CD4-positive, alpha-beta memory T cell (primary cell): Measurements from ENCODE around the gene SLC6A18. TPM values are rescaled to one million over a fixed set of nuclear protein-coding genes. Genes with fewer than 3 reads are reported as not detected.

Source experiments
- CTCF ChIA-PET: fragments of 350-600 bp; sonication (Branson Sonifier 250); formaldehyde crosslinking; loops from one replicate; lab custom pipeline; 2021; ENCODE audit warnings: inconsistent platforms; ENCODE audit not compliant: partially characterized antibody; lab: Charles Lee
- POLR2A ChIA-PET: fragments of 350-600 bp; sonication (Branson Sonifier 250); formaldehyde crosslinking; loops from one replicate; lab custom pipeline; 2021; ENCODE audit not compliant: partially characterized antibody; lab: Charles Lee
- DNase-seq, 5 donors: peaks; one replicate each; pipeline versions ENCODE4 v3.0.0 to v3.0.0-alpha.2; 2020 to 2022; ENCODE audit warnings: mixed read lengths in 1 of 5
- H3K27ac ChIP-seq: one replicate; pipeline ENCODE4 v1.7.0; 2013; ENCODE audit warnings: low read depth, low read length
- H3K27me3 ChIP-seq: 2 replicates; pipeline ENCODE4 v1.7.0; 2013; ENCODE audit warnings: mild to moderate bottlenecking, low read length, moderate library complexity; ENCODE audit not compliant: insufficient read depth
- H3K36me3 ChIP-seq: 2 replicates; pipeline ENCODE4 v1.7.0; 2013; ENCODE audit warnings: mild to moderate bottlenecking, low read length, moderate library complexity; ENCODE audit not compliant: insufficient read depth
- H3K4me1 ChIP-seq: 2 replicates; pipeline ENCODE4 v1.7.0; 2013; ENCODE audit warnings: mild to moderate bottlenecking, low read length, moderate library complexity; ENCODE audit not compliant: insufficient read depth
- H3K4me3 ChIP-seq, 2 donors: one replicate each; pipeline ENCODE4 v1.7.0; 2013; ENCODE audit warnings: low read length in 2 of 2, mild to moderate bottlenecking in 1 of 2
- H3K9me3 ChIP-seq, 2 donors: one replicate each; pipeline ENCODE4 v1.7.0; 2013; ENCODE audit warnings: low read length in 2 of 2, control low read depth in 1 of 2; ENCODE audit not compliant: control insufficient read depth in 1 of 2
- H3K27ac Mint-ChIP-seq, 7 donors: one replicate each; pipeline ENCODE4 v1.8.0; 2020 to 2021; ENCODE audit warnings: mixed read lengths in 7 of 7, mild to moderate bottlenecking in 6 of 7, inconsistent platforms in 3 of 7, moderate library complexity in 3 of 7
- H3K27me3 Mint-ChIP-seq, 2 donors: one replicate each; pipeline ENCODE4 v1.8.0; 2020 to 2021; ENCODE audit warnings: mixed read lengths in 2 of 2
- H3K36me3 Mint-ChIP-seq, 2 donors: one replicate each; pipeline ENCODE4 v1.8.0; 2020 to 2021; ENCODE audit warnings: mixed read lengths in 2 of 2, inconsistent platforms in 1 of 2, mild to moderate bottlenecking in 1 of 2
- H3K4me1 Mint-ChIP-seq, 4 donors: one replicate each; pipeline ENCODE4 v1.8.0; 2020 to 2021; ENCODE audit warnings: mixed read lengths in 4 of 4, mild to moderate bottlenecking in 1 of 4
- H3K4me3 Mint-ChIP-seq, 8 donors: one replicate each; pipeline ENCODE4 v1.8.0; 2020 to 2021; ENCODE audit warnings: mixed read lengths in 8 of 8, mild to moderate bottlenecking in 7 of 8, moderate library complexity in 6 of 8, inconsistent platforms in 3 of 8
- H3K9me3 Mint-ChIP-seq, 8 donors: one replicate each; pipeline ENCODE4 v1.8.0; 2020 to 2021; ENCODE audit warnings: mixed read lengths in 8 of 8, mild to moderate bottlenecking in 5 of 8, inconsistent platforms in 3 of 8, moderate library complexity in 1 of 8
- intact Hi-C: fragments of 100-400 bp; cut with micrococcal nuclease; formaldehyde crosslinking; loops from one replicate; pipeline ENCODE4 v1.15.1; 2023
- polyA plus RNA-seq, 2 donors: library from polyadenylated mRNA; unstranded; fragments of 300-500 nt; fragmentation: Illumina TruSeq; gene quantifications; one replicate each; pipeline ENCODE4 v1.2.3, GENCODE V29; 2021
- total RNA-seq, 2 experiments: library from RNA; stranded (reverse); gene quantifications; one replicate each; pipeline ENCODE4 v1.2.3, GENCODE V29; 2021

The SLC6A18 gene
- total RNA-seq = not detected
- polyA plus RNA-seq = not detected

GRCh38 chr5:1225081-1225480, at the start of gene SLC6A18:
SLC6A18 (plus strand) TSS chr5:1225381; CDS start chr5:1225478, 97 bp downstream.
- H3K27me3 ChIP-seq = no peaks in the 10 kb centered on the region
- H3K9me3 ChIP-seq = no peaks in the 10 kb centered on the region
- no peaks in the 10 kb centered on the region for H3K36me3 Mint-ChIP-seq
- ChIA-PET CTCF (no interaction called here), POLR2A (no interaction called here)
- no peak within 1 kb of the TSS for H3K4me3 Mint-ChIP-seq
- H3K27me3 Mint-ChIP-seq = peaks cover 2 to 5% of the 10 kb centered on the region in 2 donors
- no peaks in the 10 kb centered on the region for H3K36me3 ChIP-seq
- peaks cover 0 to 5% (median under 1%) of the 10 kb centered on the region in 4 donors for H3K4me1 Mint-ChIP-seq
- no peaks in the 10 kb centered on the region for H3K9me3 Mint-ChIP-seq
- H3K4me1 ChIP-seq = no peaks in the 10 kb centered on the region
- intact Hi-C loops = no loop called here
- H3K4me3 ChIP-seq = no peak within 1 kb of the TSS
- no peak within 1 kb of the TSS for H3K27ac ChIP-seq
- DNase-seq = no peak
- H3K27ac Mint-ChIP-seq = no peak within 1 kb of the TSS

- no peak for DNase-seq
- intact Hi-C loops = no loop called here
- H3K27me3 ChIP-seq = no peaks in the 10 kb centered on the region
- ChIA-PET CTCF (interaction anchor here (1.2 to 2.6 kb wide), 2 partner anchors 252 to 469 kb away, joined by 3 to 17 read pairs; no protein-coding TSS in a partner anchor), POLR2A (no interaction called here)
- no peak overlapping the region for H3K4me3 ChIP-seq
- H3K4me3 Mint-ChIP-seq = no peak overlapping the region
- H3K36me3 ChIP-seq = no peaks in the 10 kb centered on the region
- no peak overlapping the region for H3K27ac Mint-ChIP-seq
- H3K27ac ChIP-seq = no peak overlapping the region
- no peaks in the 10 kb centered on the region for H3K36me3 Mint-ChIP-seq
- H3K9me3 Mint-ChIP-seq = no peaks in the 10 kb centered on the region
- peaks cover 0 to 3% of the 10 kb centered on the region in 2 donors for H3K27me3 Mint-ChIP-seq
- no peaks in the 10 kb centered on the region for H3K4me1 ChIP-seq
- H3K9me3 ChIP-seq = no peaks in the 10 kb centered on the region
- H3K4me1 Mint-ChIP-seq = peaks cover 0 to 8% (median 5%) of the 10 kb centered on the region in 4 donors
Measured at GRCh38 chr5:1175801-1176472, 49.2 kb upstream of the SLC6A18 start.

- Histone ChIP-seq H3K27ac (no peak overlapping the region), H3K9me3 (no peaks in the 10 kb centered on the region), H3K27me3 (no peaks in the 10 kb centered on the region), H3K36me3 (no peaks in the 10 kb centered on the region), H3K4me1 (no peaks in the 10 kb centered on the region), H3K4me3 (no peak overlapping the region)
- H3K9me3 Mint-ChIP-seq = no peaks in the 10 kb centered on the region
- H3K4me1 Mint-ChIP-seq = peaks cover 0 to 7% (median 4%) of the 10 kb centered on the region in 4 donors
- H3K36me3 Mint-ChIP-seq = no peaks in the 10 kb centered on the region
- no peak overlapping the region for H3K4me3 Mint-ChIP-seq
- ChIA-PET POLR2A (no interaction called here), CTCF (interaction anchor here (2.6 kb wide), 1 partner anchor 468 kb away, joined by 17 read pairs; no protein-coding TSS in a partner anchor)
- no peak for DNase-seq
- intact Hi-C loops = no loop called here
- no peaks in the 10 kb centered on the region for H3K27me3 Mint-ChIP-seq
- no peak overlapping the region for H3K27ac Mint-ChIP-seq
Measured at GRCh38 chr5:1176473-1177391, 48.4 kb upstream of the SLC6A18 start.

- intact Hi-C loops = no loop called here
- no peak overlapping the region for H3K27ac ChIP-seq
- ChIA-PET POLR2A (no interaction called here), CTCF (no interaction called here)
- H3K4me1 Mint-ChIP-seq = peaks cover 0 to 3% (median 3%) of the 10 kb centered on the region in 4 donors
- no peaks in the 10 kb centered on the region for H3K9me3 ChIP-seq
- H3K27me3 Mint-ChIP-seq = no peaks in the 10 kb centered on the region
- peaks cover 0 to 1% (median 0%) of the 10 kb centered on the region in 8 donors for H3K9me3 Mint-ChIP-seq
- DNase-seq = no peak
- H3K4me3 Mint-ChIP-seq = no peak overlapping the region
- no peaks in the 10 kb centered on the region for H3K27me3 ChIP-seq
- H3K4me3 ChIP-seq = no peak overlapping the region
- H3K27ac Mint-ChIP-seq = peak overlapping the region in 1 of 7 donors; percentile 24
- H3K36me3 Mint-ChIP-seq = no peaks in the 10 kb centered on the region
- no peaks in the 10 kb centered on the region for H3K36me3 ChIP-seq
- H3K4me1 ChIP-seq = no peaks in the 10 kb centered on the region
Measured at GRCh38 chr5:1177826-1178528, 47.2 kb upstream of the SLC6A18 start.

- no peaks in the 10 kb centered on the region for H3K27me3 ChIP-seq
- H3K9me3 ChIP-seq = no peaks in the 10 kb centered on the region
- no peak overlapping the region for H3K4me3 ChIP-seq
- no peaks in the 10 kb centered on the region for H3K36me3 ChIP-seq
- intact Hi-C loops = no loop called here
- no peak overlapping the region for H3K27ac ChIP-seq
- ChIA-PET POLR2A (no interaction called here), CTCF (no interaction called here)
- Mint-ChIP-seq H3K27me3 (no peaks in the 10 kb centered on the region), H3K4me3 (no peak overlapping the region), H3K9me3 (peaks cover 0 to 1% (median 0%) of the 10 kb centered on the region in 8 donors), H3K4me1 (no peaks in the 10 kb centered on the region), H3K27ac (no peak overlapping the region), H3K36me3 (no peaks in the 10 kb centered on the region)
- no peaks in the 10 kb centered on the region for H3K4me1 ChIP-seq
- DNase-seq = no peak
Measured at GRCh38 chr5:1178529-1179382, 46.4 kb upstream of the SLC6A18 start.

GRCh38 chr5:1179383-1179715, 45.8 kb upstream of the SLC6A18 start:
- H3K9me3 Mint-ChIP-seq = peaks cover 0 to 1% (median 0%) of the 10 kb centered on the region in 8 donors
- no peaks in the 10 kb centered on the region for H3K36me3 Mint-ChIP-seq
- Histone ChIP-seq H3K4me1 (no peaks in the 10 kb centered on the region), H3K27me3 (no peaks in the 10 kb centered on the region), H3K9me3 (no peaks in the 10 kb centered on the region), H3K4me3 (no peak overlapping the region), H3K36me3 (no peaks in the 10 kb centered on the region), H3K27ac (no peak overlapping the region)
- intact Hi-C loops = no loop called here
- no peak overlapping the region for H3K27ac Mint-ChIP-seq
- no peaks in the 10 kb centered on the region for H3K4me1 Mint-ChIP-seq
- no peak overlapping the region for H3K4me3 Mint-ChIP-seq
- POLR2A ChIA-PET = no interaction called here
- H3K27me3 Mint-ChIP-seq = no peaks in the 10 kb centered on the region
- CTCF ChIA-PET = no interaction called here
- no peak for DNase-seq
